Nephron progenitor cell (in vitro differentiated cells): ENCODE results near the gene POLDIP2.

Experiments used
- DNase-seq: peaks from one replicate; pipeline ENCODE4 v3.0.0; 2021
- H3K27ac Mint-ChIP-seq: 2 replicates; pipeline ENCODE4 v1.8.0; 2021; ENCODE audit warnings: mild to moderate bottlenecking, moderate library complexity, mixed read lengths
- H3K27me3 Mint-ChIP-seq: 2 replicates; pipeline ENCODE4 v1.8.0; 2021; ENCODE audit warnings: mild to moderate bottlenecking, low read depth, mixed read lengths; ENCODE audit not compliant: poor library complexity
- H3K36me3 Mint-ChIP-seq: 2 replicates; pipeline ENCODE4 v1.8.0; 2021; ENCODE audit warnings: low read depth, mixed read lengths
- H3K4me1 Mint-ChIP-seq: 2 replicates; pipeline ENCODE4 v1.8.0; 2021; ENCODE audit warnings: mixed read lengths
- H3K4me3 Mint-ChIP-seq: 2 replicates; pipeline ENCODE4 v1.8.0; 2021; ENCODE audit warnings: mild to moderate bottlenecking, moderate library complexity, mixed read lengths
- H3K9me3 Mint-ChIP-seq: 2 replicates; pipeline ENCODE4 v1.8.0; 2021; ENCODE audit warnings: mild to moderate bottlenecking, moderate library complexity, mixed read lengths
- CTCF ChIP-seq: fragments of 200-600 bp; sonication (generic); IDR thresholded peaks from 2 replicates; pipeline ENCODE4 v1.5.0; 2021; ENCODE audit warnings: antibody characterized with exemption

POLDIP2 gene

GRCh38 chr17:28345419-28346198, 11.7 kb downstream of the POLDIP2 start:
- no peaks in the 10 kb centered on the region for H3K4me1 Mint-ChIP-seq
- TF ChIP-seq CTCF: no peak
- peak overlapping the region; percentile 92 for H3K27ac Mint-ChIP-seq
- H3K36me3 Mint-ChIP-seq: peaks cover 54% of the 10 kb centered on the region
- no peaks in the 10 kb centered on the region for H3K27me3 Mint-ChIP-seq
- no peaks in the 10 kb centered on the region for H3K9me3 Mint-ChIP-seq
- no peak overlapping the region for H3K4me3 Mint-ChIP-seq
- DNase-seq: no peak

- H3K4me3 Mint-ChIP-seq: no peak overlapping the region
- no peaks in the 10 kb centered on the region for H3K9me3 Mint-ChIP-seq
- no peaks in the 10 kb centered on the region for H3K4me1 Mint-ChIP-seq
Observed at GRCh38 chr17:28344435-28344901, 12.9 kb downstream of the POLDIP2 start.

GRCh38 chr17:28344011-28344410, 13.3 kb downstream of the POLDIP2 start:
- DNase-seq: no peak
- H3K27me3 Mint-ChIP-seq: no peaks in the 10 kb centered on the region
- no peak overlapping the region for H3K4me3 Mint-ChIP-seq
- H3K9me3 Mint-ChIP-seq: no peaks in the 10 kb centered on the region
- H3K27ac Mint-ChIP-seq: peak overlapping the region; percentile 45
- peaks cover 46% of the 10 kb centered on the region for H3K36me3 Mint-ChIP-seq
- H3K4me1 Mint-ChIP-seq: no peaks in the 10 kb centered on the region
- no peak for TF ChIP-seq CTCF

More at GRCh38 chr17:28344435-28344901, 12.9 kb downstream of the POLDIP2 start:
- H3K27me3 Mint-ChIP-seq: no peaks in the 10 kb centered on the region
- no peak for TF ChIP-seq CTCF
- H3K36me3 Mint-ChIP-seq: peaks cover 46% of the 10 kb centered on the region
- DNase-seq: no peak
- H3K27ac Mint-ChIP-seq: peak overlapping the region; percentile 45

- Mint-ChIP-seq H3K36me3 (peaks cover 41% of the 10 kb centered on the region), H3K27me3 (no peaks in the 10 kb centered on the region), H3K4me1 (no peaks in the 10 kb centered on the region), H3K27ac (no peak overlapping the region), H3K9me3 (no peaks in the 10 kb centered on the region), H3K4me3 (no peak overlapping the region)
- no peak for DNase-seq
- no peak for TF ChIP-seq CTCF
Observed at GRCh38 chr17:28343491-28343932, 13.8 kb downstream of the POLDIP2 start.

GRCh38 chr17:28342313-28342712, 15.0 kb downstream of the POLDIP2 start:
- peaks cover 32% of the 10 kb centered on the region for H3K36me3 Mint-ChIP-seq
- peaks cover 6% of the 10 kb centered on the region for H3K4me1 Mint-ChIP-seq
- DNase-seq: no peak
- no peak overlapping the region for H3K27ac Mint-ChIP-seq
- no peak overlapping the region for H3K4me3 Mint-ChIP-seq
- no peaks in the 10 kb centered on the region for H3K9me3 Mint-ChIP-seq
- no peaks in the 10 kb centered on the region for H3K27me3 Mint-ChIP-seq
- no peak for TF ChIP-seq CTCF

- Mint-ChIP-seq H3K27ac (no peak overlapping the region), H3K36me3 (peaks cover 24% of the 10 kb centered on the region), H3K4me1 (peaks cover 14% of the 10 kb centered on the region), H3K4me3 (no peak overlapping the region), H3K27me3 (no peaks in the 10 kb centered on the region), H3K9me3 (no peaks in the 10 kb centered on the region)
- no peak for TF ChIP-seq CTCF
- DNase-seq: no peak
Observed at GRCh38 chr17:28341516-28341915, 15.8 kb downstream of the POLDIP2 start.
